ENCODE results near the gene UGT1A7. TPM values are rescaled to one million over a fixed set of nuclear protein-coding genes. Genes with fewer than 3 reads are reported as not detected.

UGT1A7 gene
- total and polyA plus RNA-seq, 3 donors from 2014 or later, result 0.19 TPM; not detected in 2

DNA sequence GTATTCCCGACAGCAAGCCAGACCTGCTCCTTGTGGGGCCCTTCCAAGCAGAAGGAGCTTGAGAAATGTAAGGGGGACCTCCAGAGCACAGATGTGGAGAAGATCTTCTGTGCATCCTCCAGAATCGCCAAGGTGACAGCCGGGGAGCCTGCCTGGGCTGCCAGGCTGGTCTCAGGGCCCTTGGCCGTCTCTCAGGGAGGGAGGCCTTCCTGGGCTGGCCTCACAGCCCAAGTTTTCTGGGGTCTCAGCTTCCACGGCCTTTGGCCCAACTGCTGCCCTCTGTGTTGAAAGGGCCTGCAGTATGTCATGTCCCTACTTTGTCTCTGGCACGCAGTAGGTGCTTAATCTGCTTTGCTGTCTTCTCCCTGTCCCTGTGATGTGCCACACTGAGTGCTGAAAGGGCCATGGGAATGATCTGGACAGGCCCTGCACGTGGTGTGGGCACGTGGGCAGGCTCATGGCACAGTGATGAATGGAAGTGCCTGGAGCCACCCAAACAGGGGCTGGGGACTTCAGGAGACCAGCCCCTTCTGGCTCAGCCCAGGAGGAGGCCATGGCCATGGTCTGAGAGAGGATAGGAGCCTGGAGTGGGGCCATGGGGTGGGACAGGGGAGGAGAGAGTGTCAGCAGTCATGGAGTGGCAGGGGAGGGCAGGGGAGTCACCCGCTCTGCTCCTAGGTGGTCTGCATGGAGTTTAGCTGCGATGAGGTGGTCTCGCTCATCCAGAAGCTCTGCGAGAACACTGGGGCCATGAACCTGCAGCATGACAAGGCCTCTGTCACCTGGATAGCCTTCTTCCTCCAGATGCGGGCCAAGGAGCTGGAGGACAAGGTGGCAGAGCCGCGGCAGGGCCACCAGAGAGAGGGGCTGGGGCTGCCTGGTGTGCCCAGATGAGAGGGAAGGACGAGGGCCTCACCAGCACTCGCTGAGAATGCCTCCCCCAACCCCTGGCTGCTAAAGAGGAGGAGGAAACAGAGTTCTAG lies 137.2 kb downstream of the UGT1A7 start:
- Histone ChIP-seq H3K4me3 (no peak overlapping the region), H3K27me3 (no peaks in the 10 kb centered on the region), H3K9me3 (no peaks in the 10 kb centered on the region), H3K36me3 (ENCODE audit: low read depth, missing control alignments) (no peaks in the 10 kb centered on the region), H3K27ac (no peak overlapping the region), H3K4me1 (no peaks in the 10 kb centered on the region)
- DNase-seq, result no peak
- no peak for TF ChIP-seq POLR2A (IDR thresholded peaks at IDR 0.05)
- TF ChIP-seq, protein P1, sequence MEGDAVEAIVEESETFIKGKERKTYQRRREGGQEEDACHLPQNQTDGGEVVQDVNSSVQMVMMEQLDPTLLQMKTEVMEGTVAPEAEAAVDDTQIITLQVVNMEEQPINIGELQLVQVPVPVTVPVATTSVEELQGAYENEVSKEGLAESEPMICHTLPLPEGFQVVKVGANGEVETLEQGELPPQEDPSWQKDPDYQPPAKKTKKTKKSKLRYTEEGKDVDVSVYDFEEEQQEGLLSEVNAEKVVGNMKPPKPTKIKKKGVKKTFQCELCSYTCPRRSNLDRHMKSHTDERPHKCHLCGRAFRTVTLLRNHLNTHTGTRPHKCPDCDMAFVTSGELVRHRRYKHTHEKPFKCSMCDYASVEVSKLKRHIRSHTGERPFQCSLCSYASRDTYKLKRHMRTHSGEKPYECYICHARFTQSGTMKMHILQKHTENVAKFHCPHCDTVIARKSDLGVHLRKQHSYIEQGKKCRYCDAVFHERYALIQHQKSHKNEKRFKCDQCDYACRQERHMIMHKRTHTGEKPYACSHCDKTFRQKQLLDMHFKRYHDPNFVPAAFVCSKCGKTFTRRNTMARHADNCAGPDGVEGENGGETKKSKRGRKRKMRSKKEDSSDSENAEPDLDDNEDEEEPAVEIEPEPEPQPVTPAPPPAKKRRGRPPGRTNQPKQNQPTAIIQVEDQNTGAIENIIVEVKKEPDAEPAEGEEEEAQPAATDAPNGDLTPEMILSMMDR (IDR thresholded peaks at IDR 0.05), result no peak
- WGBS, 2 donors, result 78 to 79% methylated on average over 9 to 17 of the region's 17 CpGs
- intact Hi-C loops (cut with DNase I; ENCODE audit: low total_unique reads), result no loop called here

DNA sequence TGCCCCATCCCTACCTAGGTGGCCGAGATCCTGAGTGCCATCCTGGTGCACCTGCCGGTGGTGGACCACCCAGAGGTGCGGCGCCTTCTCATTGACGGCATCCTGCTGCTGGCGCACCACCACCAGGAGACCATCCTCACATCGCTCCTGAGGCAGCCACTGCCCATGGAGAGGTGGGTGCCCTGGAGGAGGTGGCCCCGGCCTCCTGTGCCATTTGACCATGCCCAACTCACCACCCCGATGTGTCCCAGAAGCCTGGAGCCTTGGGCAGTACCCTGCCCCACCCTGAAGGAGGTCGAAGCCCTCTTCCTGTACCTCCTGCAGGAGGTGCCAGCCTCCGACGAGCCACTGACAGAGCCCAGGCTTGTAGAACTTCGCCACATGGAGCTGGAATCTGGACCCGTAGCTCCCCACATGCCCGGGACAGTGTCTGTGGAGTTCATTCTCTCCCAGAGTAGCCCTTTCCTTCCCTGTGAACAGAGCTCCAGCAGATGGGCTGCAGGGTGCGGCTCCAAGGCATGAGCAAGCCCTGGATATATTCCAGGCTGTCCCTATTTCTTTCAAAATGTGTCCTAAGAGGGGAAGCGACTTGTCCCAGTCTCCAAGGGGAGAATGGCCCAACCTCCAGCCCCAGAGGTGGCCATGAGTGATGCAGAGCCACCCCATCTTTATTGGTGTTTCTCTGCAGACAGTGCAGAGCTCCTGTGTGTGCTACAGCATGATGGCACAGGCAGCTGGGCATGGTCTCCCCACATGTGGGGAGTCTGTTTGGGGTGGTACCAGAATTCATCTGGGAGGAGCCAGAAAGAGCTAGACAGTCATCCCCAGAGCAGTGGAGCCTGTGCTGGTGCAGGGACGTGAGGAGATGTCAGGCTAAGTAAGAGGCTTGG lies 138.4 kb downstream of the UGT1A7 start:
- TF ChIP-seq, protein P1 (IDR thresholded peaks at IDR 0.05), result no peak
- no peak for TF ChIP-seq POLR2A (IDR thresholded peaks at IDR 0.05)
- 75 to 91% methylated on average over 9 to 18 of the region's 18 CpGs for WGBS, 2 donors
- Histone ChIP-seq H3K9me3 (no peaks in the 10 kb centered on the region), H3K4me3 (no peak overlapping the region), H3K27ac (no peak overlapping the region), H3K36me3 (ENCODE audit: low read depth, missing control alignments) (no peaks in the 10 kb centered on the region), H3K27me3 (no peaks in the 10 kb centered on the region), H3K4me1 (no peaks in the 10 kb centered on the region)
- intact Hi-C loops (cut with DNase I; ENCODE audit: low total_unique reads), result no loop called here
- DNase-seq, result no peak

- 67 to 88% methylated on average over 6 of the region's 6 CpGs for WGBS, 2 donors
- no peak for DNase-seq
- no peak overlapping the region for H3K4me3 ChIP-seq
Observed at GRCh38 chr2:233820774-233821105, 139.0 kb downstream of the UGT1A7 start.

DNA sequence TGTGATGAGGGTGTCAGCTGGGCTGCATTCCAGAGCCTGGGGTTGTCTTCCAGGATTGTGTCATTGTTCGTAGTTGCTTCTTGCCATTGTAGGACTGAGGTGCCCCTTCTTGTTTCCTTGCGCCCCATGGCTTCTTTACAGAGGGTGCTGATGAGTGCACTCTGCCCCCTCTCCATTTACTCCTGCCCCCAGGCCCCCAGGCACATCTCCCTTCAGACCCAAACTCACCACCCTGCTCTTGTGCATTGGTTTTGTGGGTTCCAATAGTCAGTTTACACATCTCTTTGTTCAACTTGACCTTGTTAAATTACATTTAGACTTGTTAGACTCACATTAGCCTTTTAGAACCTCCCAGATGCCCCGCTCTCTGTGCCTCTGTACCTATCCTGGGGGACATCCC lies 139.5 kb downstream of the UGT1A7 start:
- H3K27ac ChIP-seq, result no peak overlapping the region
- WGBS, 2 donors, result 81 to 88% methylated on average over 3 of the region's 3 CpGs
- no peaks in the 10 kb centered on the region for H3K9me3 ChIP-seq
- TF ChIP-seq, protein P1 (IDR thresholded peaks at IDR 0.05), result no peak
- TF ChIP-seq POLR2A (IDR thresholded peaks at IDR 0.05), result no peak
- no peak overlapping the region for H3K4me3 ChIP-seq
- H3K4me1 ChIP-seq, result no peaks in the 10 kb centered on the region
- no peaks in the 10 kb centered on the region for H3K36me3 ChIP-seq (ENCODE audit: low read depth, missing control alignments)
- intact Hi-C loops (cut with DNase I; ENCODE audit: low total_unique reads), result no loop called here
- DNase-seq, result no peak
- H3K27me3 ChIP-seq, result no peaks in the 10 kb centered on the region

More at GRCh38 chr2:233820774-233821105, 139.0 kb downstream of the UGT1A7 start:
- H3K27me3 ChIP-seq, result no peaks in the 10 kb centered on the region
- H3K27ac ChIP-seq, result no peak overlapping the region
- no peaks in the 10 kb centered on the region for H3K36me3 ChIP-seq (ENCODE audit: low read depth, missing control alignments)
- intact Hi-C loops (cut with DNase I; ENCODE audit: low total_unique reads), result no loop called here
- H3K4me1 ChIP-seq, result no peaks in the 10 kb centered on the region
- no peak for TF ChIP-seq POLR2A (IDR thresholded peaks at IDR 0.05)
- TF ChIP-seq, protein P1 (IDR thresholded peaks at IDR 0.05), result no peak
- H3K9me3 ChIP-seq, result no peaks in the 10 kb centered on the region

Measured in testis (tissue), 3 donors.